HEK293T (cell line): Measurements from ENCODE around the gene PSMB7.

Experiments used
- CTCF ChIA-PET: fragments of 350-600 bp; formaldehyde crosslinking; extraction: SDS; loops from one replicate; lab custom pipeline; 2021; ENCODE audit warnings: antibody characterized with exemption, inconsistent platforms; lab: Yijun Ruan, JAX
- POLR2A ChIA-PET: fragments of 350-600 bp; formaldehyde crosslinking; extraction: SDS; loops from one replicate; lab custom pipeline; 2020; ENCODE audit warnings: antibody characterized with exemption, inconsistent platforms; lab: Yijun Ruan, JAX
- DNase-seq: peaks from one replicate; pipeline ENCODE4 v3.0.0; 2012; ENCODE audit warnings: mixed read lengths; ENCODE audit errors: extremely low spot score
- ARNT ChIP-seq: fragments of 450-650 bp; IDR thresholded peaks from 2 replicates; pipeline ENCODE4 v1.6.1; 2017; ENCODE audit warnings: mild to moderate bottlenecking
- BHLHE40 ChIP-seq: fragments of 450-650 bp; IDR thresholded peaks from 2 replicates; pipeline ENCODE4 v1.6.1; 2016; ENCODE audit warnings: mild to moderate bottlenecking, moderate library complexity, borderline replicate concordance
- CTBP1 ChIP-seq: fragments of 450-650 bp; IDR thresholded peaks from 2 replicates; pipeline ENCODE4 v1.6.1; 2016; ENCODE audit warnings: borderline replicate concordance
- ELF4 ChIP-seq: fragments of 450-650 bp; IDR thresholded peaks from 2 replicates; pipeline ENCODE4 v1.6.1; 2017; ENCODE audit warnings: antibody characterized with exemption
- FOXA1 ChIP-seq: fragments of 450-650 bp; IDR thresholded peaks from 2 replicates; pipeline ENCODE4 v1.6.1; 2016; ENCODE audit warnings: mild to moderate bottlenecking
- FOXK2 ChIP-seq: fragments of 450-650 bp; IDR thresholded peaks from 2 replicates; pipeline ENCODE4 v1.6.1; 2016; ENCODE audit warnings: mild to moderate bottlenecking
- FOXM1 ChIP-seq: fragments of 450-650 bp; IDR thresholded peaks from 2 replicates; pipeline ENCODE4 v1.6.1; 2017; ENCODE audit warnings: mild to moderate bottlenecking, borderline replicate concordance
- HDGF ChIP-seq: fragments of 450-650 bp; IDR thresholded peaks from 2 replicates; pipeline ENCODE4 v1.6.1; 2017; ENCODE audit warnings: antibody characterized with exemption, borderline replicate concordance
- L3MBTL2 ChIP-seq: fragments of 450-650 bp; conservative IDR thresholded peaks from 2 replicates; pipeline ENCODE4 v1.6.1; 2016; ENCODE audit warnings: mild to moderate bottlenecking
- LEF1 ChIP-seq: fragments of 450-650 bp; IDR thresholded peaks from 2 replicates; pipeline ENCODE4 v1.6.1; 2017; ENCODE audit warnings: mild to moderate bottlenecking, borderline replicate concordance
- NFRKB ChIP-seq: fragments of 450-650 bp; IDR thresholded peaks from 2 replicates; pipeline ENCODE4 v1.6.1; 2016; ENCODE audit warnings: mild to moderate bottlenecking, moderate library complexity
- SP1 ChIP-seq: fragments of 450-650 bp; IDR thresholded peaks from 2 replicates; pipeline ENCODE4 v1.6.1; 2017
- SUZ12 ChIP-seq: fragments of 450-650 bp; IDR thresholded peaks from 2 replicates; pipeline ENCODE4 v1.6.1; 2016; ENCODE audit warnings: mild to moderate bottlenecking
- TARDBP ChIP-seq: fragments of 450-650 bp; IDR thresholded peaks from 2 replicates; pipeline ENCODE4 v1.6.1; 2016
- ZNF384 ChIP-seq: fragments of 450-650 bp; IDR thresholded peaks from 2 replicates; pipeline ENCODE4 v1.6.1; 2016
- TF ChIP-seq, protein P1 (sequence below): fragments of 450-650 bp; IDR thresholded peaks from 2 replicates; pipeline ENCODE4 v1.6.1; 2016

PSMB7 gene

DNA sequence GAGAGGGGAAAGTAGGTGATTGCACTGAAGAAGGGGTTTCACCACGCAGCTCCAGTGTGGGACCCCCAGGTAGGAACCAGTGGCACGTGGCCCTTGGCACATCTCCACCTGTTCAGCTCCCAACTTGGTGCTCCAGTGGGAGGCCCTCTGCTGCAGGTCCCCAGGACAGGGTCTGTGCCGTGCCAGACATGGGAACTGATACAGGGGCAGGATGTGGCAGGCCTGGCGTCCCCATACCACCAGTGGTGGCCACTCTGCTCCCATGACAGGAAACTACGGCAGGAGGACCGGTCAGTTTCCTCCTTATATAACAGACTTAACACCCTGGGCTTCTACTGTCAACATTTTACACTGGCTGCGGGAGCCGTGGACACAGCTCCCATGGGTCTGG is 67.3 kb downstream of the PSMB7 start:
- ChIA-PET CTCF (no interaction called here), POLR2A (no interaction called here)
- TF ChIP-seq TARDBP (no peak), FOXA1 (no peak), LEF1 (no peak), ELF4 (no peak), ARNT (no peak), SP1 (no peak), FOXM1 (no peak), BHLHE40 (no peak), FOXK2 (no peak), NFRKB (no peak), L3MBTL2 (no peak), ZNF384 (no peak), CTBP1 (no peak), SUZ12 (no peak)
- DNase-seq: no peak

DNA sequence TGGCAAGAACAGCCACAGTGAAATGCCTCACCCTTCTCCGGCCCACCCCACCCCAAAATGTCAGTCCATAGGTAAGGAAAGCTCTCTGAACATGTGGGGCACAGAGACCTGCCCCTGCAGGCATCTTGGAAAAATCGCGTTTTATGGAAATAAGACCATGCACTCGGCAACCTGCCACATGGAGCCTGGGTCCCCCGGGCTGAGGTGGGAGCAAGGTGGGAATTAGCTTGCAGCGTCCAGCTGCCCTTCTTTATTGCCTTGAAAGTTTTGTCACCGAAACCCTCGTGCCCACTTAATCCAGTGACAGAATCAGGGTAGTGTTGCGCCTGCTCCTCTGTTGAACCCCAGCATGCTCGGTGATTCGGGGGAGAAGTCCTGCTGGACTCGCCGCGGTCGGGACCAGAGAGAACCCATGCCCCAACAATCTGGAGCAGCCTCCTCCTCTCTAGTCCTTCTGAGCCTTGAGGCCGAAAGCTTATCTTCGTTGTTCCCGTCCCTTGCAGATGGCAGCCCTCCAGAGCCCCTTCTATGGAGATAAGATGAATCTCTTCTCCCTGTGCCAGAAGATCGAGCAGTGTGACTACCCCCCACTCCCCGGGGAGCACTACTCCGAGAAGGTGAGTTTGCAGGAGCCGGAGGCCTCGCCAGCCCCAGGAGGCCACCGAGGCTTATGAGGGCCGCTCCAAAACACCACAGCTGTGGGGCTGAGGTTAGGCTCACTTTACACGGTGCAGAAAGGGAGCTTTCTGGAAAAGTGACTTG is 67.9 kb downstream of the PSMB7 start:
- CTCF ChIA-PET: no interaction called here
- POLR2A ChIA-PET: no interaction called here
- no peak for DNase-seq
- TF ChIP-seq FOXA1 (no peak), ARNT (no peak), L3MBTL2 (no peak), FOXK2 (no peak), CTBP1 (no peak), TARDBP (no peak), ELF4 (no peak), SUZ12 (no peak), SP1 (no peak), FOXM1 (no peak), BHLHE40 (no peak), ZNF384 (no peak), NFRKB (no peak), LEF1 (no peak), HDGF (no peak)
- TF ChIP-seq, protein P1, sequence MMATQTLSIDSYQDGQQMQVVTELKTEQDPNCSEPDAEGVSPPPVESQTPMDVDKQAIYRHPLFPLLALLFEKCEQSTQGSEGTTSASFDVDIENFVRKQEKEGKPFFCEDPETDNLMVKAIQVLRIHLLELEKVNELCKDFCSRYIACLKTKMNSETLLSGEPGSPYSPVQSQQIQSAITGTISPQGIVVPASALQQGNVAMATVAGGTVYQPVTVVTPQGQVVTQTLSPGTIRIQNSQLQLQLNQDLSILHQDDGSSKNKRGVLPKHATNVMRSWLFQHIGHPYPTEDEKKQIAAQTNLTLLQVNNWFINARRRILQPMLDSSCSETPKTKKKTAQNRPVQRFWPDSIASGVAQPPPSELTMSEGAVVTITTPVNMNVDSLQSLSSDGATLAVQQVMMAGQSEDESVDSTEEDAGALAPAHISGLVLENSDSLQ: no peak

DNA sequence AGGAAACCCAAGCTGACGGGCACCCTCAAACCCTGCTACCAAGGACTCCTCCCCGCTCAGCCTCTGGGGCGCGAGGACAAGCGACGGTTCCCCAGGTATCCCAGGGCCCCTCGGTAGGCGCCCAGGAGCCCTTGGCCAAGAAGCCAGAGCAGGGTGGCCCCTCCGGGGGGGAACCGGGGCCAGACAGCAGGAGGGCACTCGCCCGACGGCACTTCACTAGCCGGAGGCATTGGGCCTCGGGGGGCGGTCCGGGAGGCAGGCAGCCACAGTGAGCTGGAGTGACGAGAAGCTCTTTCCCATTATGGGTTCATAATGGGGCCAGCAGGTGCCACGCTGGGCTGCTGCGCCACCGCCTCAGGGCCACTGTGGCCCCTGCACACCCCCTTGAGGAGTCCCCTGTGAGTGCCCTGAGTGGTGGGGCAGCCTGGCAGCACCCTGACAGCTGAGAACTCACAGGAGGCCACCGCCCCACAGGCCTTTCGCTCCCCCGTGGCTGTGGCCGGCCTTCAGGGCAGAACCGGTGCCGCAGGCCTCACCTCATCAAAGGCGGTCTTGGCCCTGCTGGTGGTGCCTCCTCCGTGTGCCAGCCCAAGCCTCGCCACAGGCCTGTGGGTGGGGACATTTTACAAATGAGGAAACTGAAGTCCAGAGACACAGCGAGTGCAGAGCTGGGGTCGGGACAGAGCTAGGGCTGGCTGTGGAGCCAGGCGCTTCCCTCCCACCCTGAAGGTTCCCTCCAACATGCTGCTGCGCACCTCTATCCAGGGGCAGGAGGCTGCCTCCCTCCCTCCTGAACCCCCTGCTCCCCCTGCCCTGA is 68.7 kb downstream of the PSMB7 start:
- POLR2A ChIA-PET: interaction anchor here (0.9 kb wide), 1 partner anchor 258 kb away, joined by 3 read pairs; no protein-coding TSS in a partner anchor
- TF ChIP-seq FOXA1: no peak
- TF ChIP-seq BHLHE40: no peak
- no peak for TF ChIP-seq NFRKB
- no peak for TF ChIP-seq HDGF
- no peak for TF ChIP-seq FOXM1
- TF ChIP-seq ZNF384: no peak
- no peak for TF ChIP-seq ELF4
- TF ChIP-seq FOXK2: no peak
- TF ChIP-seq LEF1: no peak
- no peak for TF ChIP-seq SP1
- TF ChIP-seq TARDBP: no peak
- TF ChIP-seq, protein P1: no peak
- TF ChIP-seq L3MBTL2: no peak
- CTCF ChIA-PET: no interaction called here

DNA sequence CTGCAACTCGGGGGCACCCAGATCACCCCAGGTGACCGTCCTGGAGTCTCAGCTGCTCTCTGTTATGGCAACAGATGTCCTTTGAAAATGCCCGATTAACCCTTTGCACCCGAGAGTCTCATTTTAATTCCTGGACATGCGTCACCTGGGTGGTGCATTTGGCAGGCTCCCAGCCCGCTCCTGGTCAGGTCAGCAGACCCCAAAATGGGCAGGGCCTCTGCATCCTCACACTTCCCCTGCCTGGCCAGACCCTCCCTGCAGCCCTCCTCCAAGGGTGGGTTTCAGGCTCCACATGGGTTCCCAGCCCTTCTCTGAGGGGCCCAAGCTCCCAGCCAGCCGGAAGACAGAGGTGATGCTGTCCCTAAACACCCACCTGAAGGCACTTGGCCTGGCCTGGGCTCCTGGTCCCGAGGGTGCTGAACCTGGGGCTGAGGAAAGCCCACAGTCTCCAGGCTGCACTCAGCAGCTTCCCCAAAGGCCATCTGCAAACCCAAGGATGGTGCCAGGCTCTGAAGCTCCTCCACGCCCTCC is 69.4 kb downstream of the PSMB7 start:
- ChIA-PET POLR2A (interaction anchor here (0.9 kb wide), 1 partner anchor 257 kb away, joined by 3 read pairs; no protein-coding TSS in a partner anchor), CTCF (no interaction called here)
- TF ChIP-seq ARNT (no peak), BHLHE40 (no peak), FOXM1 (no peak), SUZ12 (no peak), ELF4 (no peak), FOXK2 (no peak), NFRKB (no peak), ZNF384 (no peak), L3MBTL2 (no peak), TARDBP (no peak), CTBP1 (no peak), FOXA1 (no peak), LEF1 (no peak), SP1 (no peak), HDGF (no peak)
- TF ChIP-seq, protein P1: no peak
- DNase-seq: no peak

More for the DNA sequence above, 68.7 kb downstream of the PSMB7 start:
- no peak for DNase-seq

DNA sequence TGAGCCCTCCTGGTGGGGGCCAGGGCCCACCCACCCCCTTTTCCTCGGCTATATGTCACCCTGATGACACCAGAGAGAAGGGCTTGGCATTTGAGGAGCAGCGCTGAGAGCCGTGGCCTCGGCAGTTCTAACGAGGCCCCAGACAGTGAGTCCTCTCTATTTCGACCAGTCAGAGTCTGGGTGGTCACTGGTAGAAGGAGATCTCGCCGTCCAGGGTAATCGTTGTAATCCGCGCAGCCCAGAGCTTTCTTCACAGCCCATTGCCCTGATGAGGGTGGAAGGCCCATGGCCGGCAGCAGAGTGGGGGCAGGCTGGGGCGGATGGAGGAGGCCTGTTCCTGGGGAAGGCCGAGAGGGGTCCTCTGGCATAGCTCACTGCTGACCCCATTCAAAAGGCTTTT is 70.2 kb downstream of the PSMB7 start:
- TF ChIP-seq L3MBTL2 (no peak), ARNT (no peak), FOXM1 (no peak), ZNF384 (no peak), CTBP1 (no peak), FOXK2 (no peak), SUZ12 (no peak), HDGF (no peak), BHLHE40 (no peak), LEF1 (no peak), FOXA1 (no peak), TARDBP (no peak), ELF4 (no peak), NFRKB (no peak)
- TF ChIP-seq, protein P1: no peak
- POLR2A ChIA-PET: no interaction called here
- no peak for DNase-seq
- CTCF ChIA-PET: no interaction called here
